ENCODE data around the gene CCNQ.

CCNQ gene
- 9.1 to 15.0 (median 10.7) reads per million in 4 donors for total RNA-seq

DNA sequence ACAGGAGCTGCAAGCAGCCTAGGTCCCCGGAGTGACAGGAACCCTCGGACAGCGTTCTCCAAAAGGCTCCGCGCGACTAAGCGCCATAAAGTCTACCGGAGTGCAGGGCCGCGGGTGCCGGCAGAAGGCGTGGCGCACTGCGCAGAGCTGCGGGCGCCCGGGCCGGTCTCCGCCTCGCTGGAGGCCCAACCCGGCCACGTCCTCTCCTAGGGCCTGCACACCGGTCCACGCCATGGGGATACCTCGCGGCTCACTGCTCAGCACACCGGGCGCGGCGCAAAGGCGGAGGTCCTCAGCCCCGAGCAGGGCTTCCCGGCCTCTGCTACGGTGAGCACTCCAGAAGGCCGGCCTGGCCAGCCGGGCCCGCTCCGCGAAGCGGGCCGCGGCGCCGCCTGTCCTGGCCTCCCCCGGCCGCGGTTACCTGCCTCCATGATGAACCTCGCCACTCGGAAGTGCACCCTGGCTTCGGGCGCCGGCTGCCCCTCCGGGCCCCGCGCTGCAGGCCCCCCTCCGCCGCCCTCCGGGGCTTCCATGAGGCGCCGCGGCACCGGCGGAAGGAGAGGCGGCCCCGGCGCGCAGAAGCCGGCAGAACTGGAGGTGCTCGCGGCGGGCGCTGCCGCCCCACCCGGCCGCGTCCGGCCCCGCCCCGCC lies at the start of gene CCNQ:
TSS of gene CCNQ (minus strand) at position 599 of the 651 bp plus-strand sequence. CDS start at position 533, 66 bp downstream.
- peak in 3 of 5 donors; percentile 13 to 32 (median 15) for DNase-seq

DNA sequence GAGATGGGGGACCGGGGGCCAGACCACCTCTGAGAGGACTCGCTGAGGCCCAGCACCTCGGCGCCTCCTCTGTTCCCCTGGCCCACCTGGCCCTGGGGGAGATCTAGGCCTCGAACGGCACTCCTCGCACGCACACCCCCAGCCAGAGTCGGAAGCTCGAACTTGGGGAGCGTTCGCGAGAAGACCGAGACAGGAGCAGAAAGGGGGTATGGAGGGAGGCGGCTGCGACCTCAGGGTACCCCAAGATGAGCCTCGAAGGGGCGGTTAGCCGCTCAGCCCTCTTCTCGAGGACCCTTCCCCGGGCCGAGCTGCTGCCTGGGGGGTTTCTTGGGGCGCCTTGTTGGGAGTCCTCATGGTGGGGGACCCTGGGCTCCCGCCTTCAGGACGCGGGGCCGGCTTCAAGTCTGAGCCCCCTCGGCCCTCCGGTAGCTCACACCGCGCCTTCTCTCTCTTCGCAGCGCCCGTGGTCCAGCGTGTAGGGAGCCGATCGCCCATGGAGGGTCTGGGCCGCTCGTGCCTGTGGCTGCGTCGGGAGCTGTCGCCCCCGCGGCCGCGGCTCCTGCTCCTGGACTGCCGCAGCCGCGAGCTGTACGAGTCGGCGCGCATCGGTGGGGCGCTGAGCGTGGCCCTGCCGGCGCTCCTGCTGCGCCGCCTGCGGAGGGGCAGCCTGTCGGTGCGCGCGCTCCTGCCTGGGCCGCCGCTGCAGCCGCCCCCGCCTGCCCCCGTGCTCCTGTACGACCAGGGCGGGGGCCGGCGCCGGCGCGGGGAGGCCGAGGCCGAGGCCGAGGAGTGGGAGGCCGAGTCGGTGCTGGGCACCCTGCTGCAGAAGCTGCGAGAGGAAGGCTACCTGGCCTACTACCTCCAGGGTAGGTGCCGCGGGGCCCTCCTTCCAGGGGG lies 48.8 kb upstream of the CCNQ start:
- no peak for DNase-seq

- no peak for DNase-seq
Measured at GRCh38 chrX:153646620-153647373, 47.9 kb upstream of the CCNQ start, which contains the start of gene DUSP9. TSS of gene DUSP9 (plus strand) at chrX:153647203. CDS start at chrX:153647954, 751 bp downstream.

DNA sequence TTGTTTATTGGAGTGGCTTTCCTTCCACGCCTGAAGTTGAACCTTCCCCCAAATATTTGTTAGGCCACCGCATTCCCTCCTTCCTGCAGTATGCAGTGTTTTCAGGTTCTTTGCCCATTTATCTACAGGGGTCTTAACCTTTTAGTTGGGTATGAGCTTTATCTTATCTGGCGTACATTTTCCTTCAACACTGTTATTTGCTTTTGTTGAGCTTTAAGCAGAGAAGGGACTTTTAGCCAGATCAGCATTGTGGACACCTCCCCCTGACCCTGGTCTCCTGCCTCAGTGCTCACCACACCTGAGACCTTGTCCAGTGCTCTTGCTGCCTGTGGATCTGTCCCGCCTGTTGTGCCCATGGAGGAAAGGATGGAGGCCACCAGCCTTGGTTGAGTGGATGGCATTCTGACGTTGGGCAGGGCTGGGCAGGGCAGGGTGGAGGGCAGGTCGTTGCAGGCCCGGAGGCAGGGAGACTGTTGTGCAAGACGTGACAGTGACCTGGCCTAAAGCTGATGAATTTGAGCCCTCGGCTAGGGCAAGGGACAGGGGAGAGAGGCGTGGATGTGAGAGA lies 47.1 kb upstream of the CCNQ start:
- no peak for DNase-seq

DNA sequence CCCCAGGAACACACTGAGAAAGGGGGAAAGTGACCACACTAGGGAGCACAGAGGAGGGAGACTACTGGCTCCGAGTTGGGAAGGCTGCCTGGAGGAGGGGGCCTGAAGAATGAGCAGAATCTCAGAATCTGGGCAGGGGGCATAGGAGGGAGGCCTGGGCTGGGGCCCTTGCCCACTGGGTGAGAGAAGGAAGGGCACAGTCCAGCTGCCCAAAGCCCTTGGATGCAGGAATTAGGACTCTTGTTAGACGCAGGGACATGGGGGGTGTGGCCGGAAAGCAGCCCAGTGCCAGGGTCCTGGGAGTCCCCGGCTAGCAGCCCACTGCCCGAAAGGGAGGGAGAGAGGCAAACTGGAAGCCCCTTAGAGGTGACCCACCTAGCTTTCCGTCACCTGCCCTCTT lies 46.2 kb upstream of the CCNQ start:
- DNase-seq: no peak

GRCh38 chrX:153644356-153645125 lies 45.6 kb upstream of the CCNQ start:
- no peak for DNase-seq

DNA sequence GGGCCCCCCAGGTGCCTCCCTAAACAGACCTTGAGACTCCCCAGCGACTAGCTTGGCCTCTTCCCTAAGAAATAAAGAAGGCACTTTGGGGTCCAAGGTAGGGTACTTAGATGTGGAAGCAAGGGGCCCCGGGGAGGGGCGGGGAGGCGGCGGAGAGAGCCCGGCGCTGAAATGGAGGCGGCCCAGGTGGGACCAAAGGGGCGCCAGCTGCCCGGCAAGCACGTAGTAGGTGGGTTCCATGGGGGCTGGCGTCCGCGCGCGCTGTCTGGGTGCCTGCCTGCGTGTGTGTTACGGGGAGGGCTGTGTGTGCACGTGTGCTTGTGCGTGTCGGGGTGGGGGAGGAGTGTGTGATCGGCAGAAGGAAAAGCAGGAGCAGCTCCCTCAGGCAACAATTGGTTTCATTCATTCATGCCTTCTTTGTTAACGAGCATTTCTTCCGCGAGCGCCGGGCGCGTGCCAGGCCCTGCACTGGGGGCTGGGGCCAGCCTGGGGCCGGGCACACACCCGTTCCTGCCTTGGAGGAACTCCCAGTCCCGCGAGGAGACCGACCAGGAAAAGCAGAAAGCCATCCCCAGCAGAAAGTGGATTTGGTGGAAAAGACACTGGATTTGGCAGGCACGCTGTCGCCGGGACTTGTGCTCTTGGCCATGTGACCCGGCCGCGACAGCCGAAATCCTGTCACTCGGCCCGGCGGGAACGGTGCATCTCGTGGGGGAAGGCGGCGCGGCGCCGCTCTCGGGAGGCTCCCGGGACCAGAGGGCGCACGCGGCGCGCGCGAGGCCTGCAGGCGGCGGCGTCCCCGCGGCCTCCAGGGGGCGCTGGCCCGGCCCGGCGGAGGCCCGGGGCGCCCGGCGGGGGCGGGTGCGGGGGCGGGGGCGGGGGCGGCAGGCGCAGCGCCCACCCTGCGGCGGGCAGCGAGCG lies 44.8 kb upstream of the CCNQ start:
- DNase-seq: peak in 1 of 5 donors; percentile 18

GRCh38 chrX:153642655-153643430 lies 43.9 kb upstream of the CCNQ start:
- no peak for DNase-seq

- DNase-seq: no peak
Measured at GRCh38 chrX:153642051-153642654, 43.2 kb upstream of the CCNQ start.

DNA sequence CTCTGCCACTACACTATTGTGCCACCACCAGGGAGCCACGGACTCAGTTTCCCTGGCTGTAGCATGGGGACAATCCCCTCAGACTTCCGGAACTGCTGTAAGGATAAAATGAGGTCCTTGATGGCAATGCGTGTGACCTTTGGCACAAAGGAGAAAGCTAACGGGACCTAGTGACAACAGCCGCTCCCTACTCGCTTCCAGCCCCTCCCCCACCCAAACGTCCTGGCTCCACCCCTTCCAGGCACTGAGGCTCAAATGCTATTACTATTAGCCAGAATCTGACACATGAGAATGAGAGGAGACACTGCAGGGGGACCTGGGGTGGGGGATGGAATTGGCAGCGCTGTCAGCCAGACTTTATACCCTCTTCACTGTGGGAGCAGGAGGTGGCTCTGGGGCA lies 42.7 kb upstream of the CCNQ start:
- no peak for DNase-seq

GRCh38 chrX:153640736-153641575 lies 42.0 kb upstream of the CCNQ start:
- DNase-seq: no peak

DNA sequence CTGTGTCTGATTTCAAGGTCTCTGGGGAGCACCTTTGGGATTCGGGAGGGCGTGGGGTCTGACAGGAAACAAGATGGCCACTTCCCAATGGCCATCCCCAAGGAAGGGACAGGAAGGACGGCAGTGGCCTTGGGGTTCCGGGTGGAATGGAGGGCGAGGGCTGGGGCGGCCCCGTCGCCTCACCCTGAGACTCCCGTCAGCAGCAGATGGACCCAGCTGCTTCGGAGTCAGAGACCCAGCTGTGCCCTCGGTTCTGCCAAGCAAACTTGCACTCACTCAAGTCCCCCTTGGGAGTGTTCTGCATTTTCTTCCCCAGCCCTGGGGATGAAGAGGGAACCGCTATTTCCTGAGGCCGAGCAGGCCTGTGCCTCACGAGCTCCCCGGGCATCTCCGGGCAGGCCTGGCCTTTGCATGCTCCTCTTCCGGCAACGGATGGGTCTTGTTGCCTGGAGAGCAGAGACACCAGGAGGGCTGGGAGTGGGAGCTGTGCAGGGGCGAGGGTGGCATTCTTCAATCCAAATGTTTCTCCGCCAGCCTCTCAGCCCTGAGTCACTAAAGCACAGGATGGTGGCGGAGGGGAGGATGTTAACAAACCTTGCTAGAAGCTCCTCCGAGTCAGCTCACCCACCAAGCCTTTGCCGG lies 41.2 kb upstream of the CCNQ start:
- no peak for DNase-seq

DNA sequence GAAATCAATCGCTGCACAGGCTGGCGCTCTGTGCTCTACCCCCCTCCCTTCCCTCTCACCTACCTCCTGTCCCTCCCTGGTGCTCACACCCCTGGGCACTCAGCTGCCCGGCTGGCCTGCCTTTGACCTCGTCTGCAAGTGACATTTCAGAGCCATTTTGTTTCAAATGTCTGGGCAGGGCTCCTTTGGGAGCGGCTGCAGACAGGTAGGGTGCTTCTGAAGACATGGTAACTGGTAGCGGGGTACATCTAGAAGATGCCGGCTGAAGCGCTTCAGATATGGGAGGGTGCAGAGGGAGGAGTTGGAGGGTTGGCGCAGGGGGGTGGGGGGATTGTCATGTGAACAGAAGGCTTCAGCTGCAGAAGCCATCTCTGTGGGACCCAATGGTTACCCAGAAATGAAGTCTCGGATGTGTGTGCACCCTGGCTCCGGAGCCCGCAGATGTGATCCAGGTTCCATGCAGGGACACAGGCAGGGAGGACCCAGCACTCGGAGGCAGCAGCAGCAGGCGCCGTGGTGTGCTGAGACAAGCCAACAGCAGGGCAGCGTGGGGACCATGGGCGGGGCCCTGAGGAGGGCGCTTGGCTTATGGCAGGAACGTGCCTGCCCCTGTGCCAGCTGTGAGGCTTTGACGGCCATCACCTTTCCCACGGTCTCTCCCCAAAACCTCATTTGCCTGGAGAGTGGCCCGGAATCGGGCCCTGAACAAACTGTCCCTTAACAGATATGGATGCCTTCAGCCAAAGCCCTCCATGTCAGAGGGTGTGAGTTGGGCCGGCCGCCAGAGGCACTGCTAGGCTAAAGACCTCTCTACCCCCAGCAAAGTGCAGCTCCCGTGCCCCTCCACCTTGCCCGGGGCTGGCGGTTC lies 40.5 kb upstream of the CCNQ start:
- DNase-seq: no peak

DNA sequence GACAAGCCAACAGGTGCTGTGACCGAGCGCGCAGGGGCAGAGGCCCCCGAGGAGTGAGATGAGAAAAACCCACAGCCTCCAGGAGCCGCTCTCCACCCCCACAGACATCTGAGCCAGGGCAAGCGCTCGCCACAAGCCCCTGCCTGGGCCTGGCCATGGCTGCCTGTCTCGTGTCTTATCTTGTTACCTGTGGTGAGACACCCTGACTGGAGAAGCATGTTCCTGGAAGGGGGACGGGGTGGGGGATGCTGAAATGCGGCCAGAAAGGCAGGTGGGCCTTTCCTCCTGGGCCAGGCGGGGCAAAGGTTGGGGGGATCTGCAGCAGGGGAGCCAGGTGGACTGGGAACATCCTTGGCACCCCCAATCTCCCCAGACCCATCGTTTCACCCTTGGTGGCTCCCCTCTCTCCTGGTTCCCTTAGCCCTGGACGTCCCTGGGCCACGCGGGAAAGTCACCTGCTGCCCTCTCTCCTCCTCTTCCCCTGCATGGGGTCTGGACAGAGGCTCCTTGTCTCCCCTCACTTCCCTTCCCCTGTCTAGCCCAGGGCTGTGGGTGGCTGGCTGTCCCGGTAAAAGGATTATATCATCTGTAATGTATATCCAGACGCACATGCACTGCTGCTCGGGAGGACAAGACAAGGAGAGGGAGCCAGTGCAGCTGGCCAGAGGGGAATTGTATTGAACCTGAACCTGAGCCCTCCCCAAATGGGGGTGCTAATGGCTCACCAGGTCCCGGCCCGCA lies 39.7 kb upstream of the CCNQ start:
- DNase-seq: no peak

DNA sequence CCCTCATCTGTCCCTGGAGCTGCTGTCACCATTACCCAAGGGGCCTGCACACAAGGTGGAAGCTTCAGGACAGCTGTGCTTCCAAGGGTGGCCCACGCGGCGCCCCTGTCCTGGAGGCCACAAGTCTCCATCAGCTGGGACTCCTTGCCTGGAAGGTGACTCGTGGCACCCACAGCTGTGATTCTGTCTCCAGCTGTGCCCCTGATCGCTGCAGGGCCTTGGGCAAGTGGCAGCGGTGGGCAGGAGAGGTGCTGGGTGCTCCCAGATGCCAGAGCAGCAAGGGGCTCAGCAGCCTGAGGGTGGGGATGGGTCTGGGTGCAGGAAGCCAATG lies 39.1 kb upstream of the CCNQ start:
- no peak for DNase-seq

All from T-helper 1 cell (primary cell).